Esophagus squamous epithelium (tissue), 5 donors: ENCODE measurements around the gene VTN. TPM values are rescaled to one million over a fixed set of nuclear protein-coding genes. Genes with fewer than 3 reads are reported as not detected.

ENCODE experiments used
- DNase-seq: peaks from one replicate; lab custom pipeline; 2025; lab: John Stamatoyannopoulos, UW
- H3K27ac ChIP-seq, 4 donors: fragments of 200-600 bp; sonication (generic); one replicate each; pipeline ENCODE4 v1.5.1; 2016 to 2019; ENCODE audit warnings: mild to moderate bottlenecking in 1 of 4
- H3K27me3 ChIP-seq, 4 donors: fragments of 200-600 bp; sonication (generic); 1 replicate in 3 of 4; 2 replicates in 1 of 4; pipeline versions ENCODE4 v1.5.1 to v1.6.0; 2017 to 2021; ENCODE audit warnings: antibody characterized with exemption in 1 of 4
- H3K36me3 ChIP-seq, 3 donors: fragments of 200-600 bp; sonication (generic); one replicate each; pipeline ENCODE4 v1.5.1; 2016 to 2019
- H3K4me1 ChIP-seq, 3 donors: fragments of 200-600 bp; sonication (generic); one replicate each; pipeline ENCODE4 v1.5.1; 2017 to 2019
- H3K4me3 ChIP-seq, 4 donors: fragments of 200-600 bp; sonication (generic); 1 replicate in 3 of 4; 2 replicates in 1 of 4; pipeline ENCODE4 v1.5.1; 2016 to 2019; ENCODE audit warnings: mild to moderate bottlenecking in 2 of 4, moderate library complexity in 1 of 4
- H3K9me3 ChIP-seq, 3 donors: fragments of 200-600 bp; sonication (generic); one replicate each; pipeline ENCODE4 v1.5.1; 2016 to 2019
- CTCF ChIP-seq, 6 experiments: fragments of 450-650 bp in 4 of 6; fragments of 200-600 bp in 2 of 6; sonication (generic) in 2 of 6; IDR thresholded peaks; one replicate each; pipeline ENCODE4 v1.5.1; 2016 to 2019; ENCODE audit warnings: antibody characterized with exemption in 6 of 6, mild to moderate bottlenecking in 4 of 6, moderate library complexity in 4 of 6
- POLR2A ChIP-seq, 4 donors: fragments of 450-650 bp; IDR thresholded peaks; one replicate each; pipeline ENCODE4 v1.6.1; 2017; ENCODE audit warnings: antibody characterized with exemption in 4 of 4, mild to moderate bottlenecking in 4 of 4, moderate library complexity in 3 of 4
- WGBS, 2 donors: methylation state at CpG; one replicate each; pipeline ENCODE4 v1.1.5; 2018; 5-methylcytosine and 5-hydroxymethylcytosine counted together
- intact Hi-C: fragments of 100-400 bp; cut with DNase I; formaldehyde crosslinking; loops from one replicate; pipeline ENCODE4 v1.15.0; 2022
- total RNA-seq, 4 donors: library from RNA; depleted of rRNA; stranded (reverse); fragments of >200 nt; gene quantifications; one replicate each; pipeline ENCODE4 v1.1.0, GENCODE V29; 2016
- donor health status: DM: yes; HTN: yes; CAD: no.

Gene VTN
- total RNA-seq, 4 donors from 2014 or later = 0.19 TPM; not detected in 3

DNA sequence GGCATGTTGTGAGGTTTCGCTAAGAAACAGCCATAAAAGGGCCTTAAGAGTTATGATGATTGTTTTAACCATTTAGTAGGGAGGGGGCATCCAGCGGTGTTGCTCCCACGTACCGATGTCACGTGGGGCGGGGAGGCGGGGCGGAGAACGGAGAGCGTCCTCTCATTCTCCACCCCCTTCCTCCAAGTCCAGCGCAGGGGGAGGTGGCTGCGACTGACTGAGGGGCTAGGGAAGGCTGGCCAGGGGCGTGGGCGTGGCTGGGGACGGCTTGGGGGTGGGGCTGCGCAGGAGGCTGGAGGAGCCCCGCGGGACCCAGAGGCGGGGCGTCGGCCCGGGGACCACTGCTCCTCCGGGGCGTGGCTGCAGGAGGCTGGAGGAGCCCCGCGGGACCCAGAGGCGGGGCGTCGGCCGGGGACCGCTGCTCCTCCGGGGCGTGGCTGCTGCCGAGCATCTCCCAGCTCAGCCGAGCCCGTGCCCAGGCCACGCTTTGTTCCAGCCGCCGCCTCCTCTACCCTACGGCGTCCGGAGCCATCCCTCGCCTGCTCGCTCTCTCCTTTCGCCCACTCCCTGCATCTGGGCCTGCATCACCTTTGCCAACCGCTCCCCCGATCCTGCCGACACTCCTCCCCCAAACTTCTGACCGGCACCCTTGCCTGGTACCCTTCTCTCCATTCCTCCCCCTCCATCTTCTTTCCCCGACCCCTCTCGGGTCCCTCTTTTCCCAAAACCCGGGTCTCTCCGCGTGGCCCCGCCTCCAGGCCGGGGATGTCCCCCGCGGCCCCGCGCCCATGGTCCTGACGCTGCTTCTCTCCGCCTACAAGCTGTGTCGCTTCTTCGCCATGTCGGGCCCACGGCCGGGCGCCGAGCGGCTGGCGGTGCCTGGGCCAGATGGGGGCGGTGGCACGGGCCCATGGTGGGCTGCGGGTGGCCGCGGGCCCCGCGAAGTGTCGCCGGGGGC lies 1.4 kb upstream of the VTN start, which contains the start of gene SARM1:
Gene SARM1, plus strand, starts transcription at position 450 of the 958 bp plus-strand sequence. Its CDS starts 339 bp downstream, at position 789.
- no peaks in the 10 kb centered on the region for H3K9me3 ChIP-seq
- DNase-seq = peak; percentile 33
- intact Hi-C loops = no loop called here
- peak within 1 kb of the TSS; percentile 38 to 69 (median 56) for H3K4me3 ChIP-seq
- H3K27ac ChIP-seq = peak within 1 kb of the TSS; percentile 46 to 80 (median 78)
- peaks cover 12 to 36% (median 17%) of the 10 kb centered on the region in 3 donors for H3K4me1 ChIP-seq
- H3K27me3 ChIP-seq = peaks cover 0 to 10% (median 0%) of the 10 kb centered on the region in 4 donors
- TF ChIP-seq POLR2A (IDR thresholded peaks at IDR 0.05) (no peak), CTCF (IDR thresholded peaks at IDR 0.05) (no peak)
- no peaks in the 10 kb centered on the region for H3K36me3 ChIP-seq
- WGBS, 2 donors = 0 to 1% methylated on average over 27 to 38 of the region's 80 CpGs

DNA sequence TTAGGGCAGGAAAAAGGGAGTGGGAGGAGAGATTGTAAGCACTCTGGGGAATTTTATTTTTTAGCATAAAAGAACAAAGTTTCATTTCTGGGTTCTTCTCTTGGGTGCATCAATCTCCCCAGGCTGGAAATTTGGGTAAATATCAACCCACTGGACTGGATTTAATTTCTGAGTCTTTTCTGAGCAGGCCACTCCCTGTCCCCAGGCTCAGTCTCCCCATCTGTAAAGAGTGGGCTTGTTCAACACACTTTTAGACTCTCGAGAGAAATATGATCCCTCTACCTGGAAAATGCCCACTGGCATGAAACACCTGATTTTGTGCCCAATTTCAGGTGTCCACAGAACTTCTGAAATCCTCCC lies 617 bp upstream of the VTN start:
- Histone ChIP-seq H3K27ac (peak overlapping the region; percentile 30 to 80 (median 78)), H3K36me3 (no peaks in the 10 kb centered on the region), H3K9me3 (no peaks in the 10 kb centered on the region), H3K27me3 (peaks cover 0 to 10% (median 0%) of the 10 kb centered on the region in 4 donors), H3K4me3 (peak overlapping the region in 1 of 4 donors; percentile 69), H3K4me1 (peaks cover 12 to 36% (median 17%) of the 10 kb centered on the region in 3 donors)
- 18 to 56% methylated on average over 1 of the region's 1 CpG for WGBS, 2 donors
- intact Hi-C loops = no loop called here
- DNase-seq = no peak
- no peak for TF ChIP-seq CTCF (IDR thresholded peaks at IDR 0.05)
- no peak for TF ChIP-seq POLR2A (IDR thresholded peaks at IDR 0.05)

DNA sequence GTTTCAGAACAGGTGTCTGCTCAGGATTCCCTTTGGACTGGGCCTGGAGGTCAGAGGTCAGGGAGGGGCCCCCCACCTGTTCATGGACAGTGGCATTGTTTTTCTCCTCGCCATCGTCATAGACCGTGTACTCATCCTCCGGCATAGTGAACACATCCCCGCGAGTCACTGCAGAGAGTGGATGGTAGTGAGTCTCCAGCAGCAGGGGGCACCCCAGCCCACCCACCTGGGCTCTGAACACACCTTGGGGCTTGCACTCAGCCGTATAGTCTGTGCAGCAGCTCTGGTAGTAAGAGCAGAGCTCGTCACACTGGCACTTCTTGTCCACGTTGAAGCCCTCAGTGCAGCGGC lies 448 bp downstream of the VTN start:
- H3K36me3 ChIP-seq = peaks cover 0 to 8% (median 0%) of the 10 kb centered on the region in 3 donors
- H3K4me1 ChIP-seq = peaks cover 12 to 36% (median 17%) of the 10 kb centered on the region in 3 donors
- no peaks in the 10 kb centered on the region for H3K9me3 ChIP-seq
- intact Hi-C loops = no loop called here
- no peak for DNase-seq
- WGBS, 2 donors = 52% methylated on average over 5 of the region's 10 CpGs; no CpG with 5 or more reads in 1 of the 2 donors
- H3K27me3 ChIP-seq = peaks cover 0 to 10% (median 0%) of the 10 kb centered on the region in 4 donors
- TF ChIP-seq POLR2A (IDR thresholded peaks at IDR 0.05) (no peak), CTCF (IDR thresholded peaks at IDR 0.05) (no peak)
- H3K27ac ChIP-seq = peak overlapping the region in 2 of 4 donors; percentile 78 to 80
- H3K4me3 ChIP-seq = no peak overlapping the region

- Histone ChIP-seq H3K27me3 (peaks cover 0 to 10% (median 0%) of the 10 kb centered on the region in 4 donors), H3K4me3 (no peak overlapping the region), H3K4me1 (peaks cover 12 to 36% (median 17%) of the 10 kb centered on the region in 3 donors), H3K27ac (no peak overlapping the region), H3K36me3 (peaks cover 0 to 14% (median 0%) of the 10 kb centered on the region in 3 donors), H3K9me3 (no peaks in the 10 kb centered on the region)
- intact Hi-C loops = no loop called here
- TF ChIP-seq POLR2A (IDR thresholded peaks at IDR 0.05) (no peak), CTCF (IDR thresholded peaks at IDR 0.05) (no peak)
- DNase-seq = no peak
- 64 to 80% methylated on average over 2 to 5 of the region's 23 CpGs for WGBS, 2 donors
Observed at GRCh38 chr17:28368915-28369683, 1.0 kb downstream of the VTN start.
